Psoas muscle (tissue), 8 donors: ENCODE measurements around the gene SSPN. TPM values are rescaled to one million over a fixed set of nuclear protein-coding genes. Genes with fewer than 3 reads are reported as not detected.

ENCODE experiments used
- ATAC-seq, 4 donors: fragments of 200-7000 bp; cut with Tn5 transposase; one replicate each; pipeline ENCODE4 v1.9.1; 2020; ENCODE audit warnings: moderate library complexity in 3 of 4, mild to moderate bottlenecking in 2 of 4
- DNase-seq, 2 donors: peaks; one replicate each; pipeline ENCODE4 v3.0.0-alpha.2; 2020
- H3K27ac ChIP-seq: fragments of 200-600 bp; one replicate; pipeline ENCODE4 v1.8.0; 2022
- H3K27me3 ChIP-seq, 3 donors: fragments of 200-600 bp in 1 of 3; one replicate each; pipeline versions ENCODE4 v1.6.1 to v1.8.0; 2013 to 2022; ENCODE audit warnings: low read length in 2 of 3, mild to moderate bottlenecking in 2 of 3, moderate library complexity in 1 of 3; ENCODE audit not compliant: insufficient read depth in 3 of 3
- H3K36me3 ChIP-seq, 2 donors: fragments of 200-600 bp in 1 of 2; one replicate each; pipeline versions ENCODE4 v1.6.1 to v1.8.0; 2013 to 2022; ENCODE audit warnings: low read depth in 1 of 2, mild to moderate bottlenecking in 1 of 2, moderate library complexity in 1 of 2; ENCODE audit not compliant: insufficient read depth in 1 of 2
- H3K4me1 ChIP-seq: fragments of 200-600 bp; one replicate; pipeline ENCODE4 v1.8.0; 2022
- H3K4me3 ChIP-seq: fragments of 200-600 bp; one replicate; pipeline ENCODE4 v1.8.0; 2022; ENCODE audit warnings: mild to moderate bottlenecking
- H3K9me3 ChIP-seq: fragments of 200-600 bp; one replicate; pipeline ENCODE4 v1.8.0; 2022
- WGBS, 3 donors: extraction: QIAGEN DNeasy Blood & Tissue Kit; methylation state at CpG; one replicate each; pipeline versions ENCODE4 v1.1.6 to v1.1.7; 2013; 5-methylcytosine and 5-hydroxymethylcytosine counted together
- intact Hi-C, 2 donors: fragments of 100-400 bp; cut with DNase I; formaldehyde crosslinking; loops; one replicate each; pipeline versions ENCODE4 v1.11.0 to v1.14.2; 2022
- polyA plus RNA-seq, 3 donors: library from polyadenylated mRNA; stranded (reverse); fragments of 200-250 nt; gene quantifications; one replicate each; pipeline ENCODE4 v1.2.3, GENCODE V29; 2013
- total RNA-seq, 4 donors: library from RNA; stranded (reverse); fragmentation: NEBNext Ultra II Directional in 2 of 4; extraction: Animal tissue kit (Norgen Biotek cat#: 25700) in 2 of 4; gene quantifications; one replicate each; pipeline versions ENCODE4 v1.2.1 to v1.2.4, GENCODE V29; 2021 to 2023
- TF ChIP-seq, protein P1 (sequence below): fragments of 200-600 bp; IDR thresholded peaks from one replicate; pipeline ENCODE4 v1.8.0; 2022; ENCODE audit warnings: antibody characterized with exemption
- donor health status: healthy with polysubstance abuse.
- donor health status: DM: no; HTN: no; CAD: no; lungs with moderate emphysema.
- donor health status: Bipolar disorder and iron deficiency.
- donor health status: healthy.
- donor health status: DM: yes; HTN: yes; CAD: no.
- donor health status: DM: no; HTN: no; CAD: no.
- donor health status: DM: no; HTN: no; CAD: no.
- donor health status: DM: yes; HTN: yes; CAD: no.

SSPN gene
- total and polyA plus RNA-seq, 7 donors = 8.3 to 88.7 (median 45.4) TPM

DNA sequence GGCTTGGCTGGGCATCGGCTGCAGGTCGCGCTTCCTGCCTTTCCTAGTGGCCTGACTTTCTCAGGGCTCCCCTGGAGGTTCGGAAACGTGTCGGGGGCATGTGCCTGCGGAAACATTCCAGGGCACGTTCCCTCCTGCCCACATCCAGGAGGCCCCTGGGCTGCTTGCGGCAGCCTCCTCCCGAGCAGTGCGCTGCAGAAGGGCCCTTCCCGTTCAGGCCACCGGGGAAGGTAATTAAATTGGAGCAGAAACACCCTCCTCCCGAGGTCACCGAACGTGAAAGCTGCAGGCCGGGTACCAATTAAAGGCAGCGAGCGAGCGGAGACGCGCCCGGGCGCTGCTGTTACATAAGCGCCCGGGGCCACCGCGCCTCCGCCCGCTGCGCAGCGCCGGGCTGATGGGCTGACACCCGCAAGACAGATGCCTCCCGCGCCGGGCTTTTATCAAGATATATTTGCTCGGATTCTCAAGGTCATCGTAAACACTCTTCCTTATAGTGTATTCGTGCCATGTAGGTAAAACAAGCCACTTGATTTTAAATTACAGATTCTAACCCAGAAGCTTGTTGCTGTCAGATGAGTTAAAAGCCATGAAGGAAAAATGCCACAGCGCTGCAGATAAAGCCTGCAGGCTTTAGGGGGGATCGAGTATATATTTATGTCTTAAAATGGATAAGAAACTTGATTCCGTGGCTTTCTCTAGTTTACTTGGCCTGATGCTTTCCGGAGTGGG lies 31.4 kb downstream of the SSPN start:
- TF ChIP-seq, protein P1, sequence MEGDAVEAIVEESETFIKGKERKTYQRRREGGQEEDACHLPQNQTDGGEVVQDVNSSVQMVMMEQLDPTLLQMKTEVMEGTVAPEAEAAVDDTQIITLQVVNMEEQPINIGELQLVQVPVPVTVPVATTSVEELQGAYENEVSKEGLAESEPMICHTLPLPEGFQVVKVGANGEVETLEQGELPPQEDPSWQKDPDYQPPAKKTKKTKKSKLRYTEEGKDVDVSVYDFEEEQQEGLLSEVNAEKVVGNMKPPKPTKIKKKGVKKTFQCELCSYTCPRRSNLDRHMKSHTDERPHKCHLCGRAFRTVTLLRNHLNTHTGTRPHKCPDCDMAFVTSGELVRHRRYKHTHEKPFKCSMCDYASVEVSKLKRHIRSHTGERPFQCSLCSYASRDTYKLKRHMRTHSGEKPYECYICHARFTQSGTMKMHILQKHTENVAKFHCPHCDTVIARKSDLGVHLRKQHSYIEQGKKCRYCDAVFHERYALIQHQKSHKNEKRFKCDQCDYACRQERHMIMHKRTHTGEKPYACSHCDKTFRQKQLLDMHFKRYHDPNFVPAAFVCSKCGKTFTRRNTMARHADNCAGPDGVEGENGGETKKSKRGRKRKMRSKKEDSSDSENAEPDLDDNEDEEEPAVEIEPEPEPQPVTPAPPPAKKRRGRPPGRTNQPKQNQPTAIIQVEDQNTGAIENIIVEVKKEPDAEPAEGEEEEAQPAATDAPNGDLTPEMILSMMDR = no peak
- WGBS, 3 donors = 9 to 14% (median 14%) methylated on average over 43 to 44 of the region's 44 CpGs
- intact Hi-C loops = no loop called here
- ATAC-seq (peak; percentile 66 to 90 (median 76)), DNase-seq (peak; percentile 27 to 59)
- no peaks in the 10 kb centered on the region for H3K9me3 ChIP-seq
- H3K27me3 ChIP-seq = no peaks in the 10 kb centered on the region
- peaks cover 0 to 19% of the 10 kb centered on the region in 2 donors for H3K36me3 ChIP-seq
- H3K27ac ChIP-seq = no peak overlapping the region
- peak overlapping the region; percentile 63 for H3K4me3 ChIP-seq
- H3K4me1 ChIP-seq = no peaks in the 10 kb centered on the region

DNA sequence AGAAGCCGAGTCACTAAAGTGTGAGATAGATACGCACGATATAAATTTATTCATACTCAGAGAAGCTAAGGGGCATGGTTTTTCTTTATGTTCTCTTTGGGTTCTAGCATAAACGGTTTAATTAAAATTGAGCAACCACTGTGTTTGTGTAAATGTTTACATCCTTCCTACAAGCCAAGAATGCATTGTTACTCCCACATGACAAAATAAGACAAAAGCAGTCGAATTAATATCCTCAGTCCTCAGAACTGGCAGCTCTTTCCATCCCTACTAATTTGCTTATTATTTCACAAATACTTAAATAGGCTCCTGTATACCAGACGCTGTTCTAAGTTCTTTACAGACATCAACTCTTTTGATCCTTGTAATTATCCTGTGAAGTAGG lies 32.0 kb downstream of the SSPN start:
- Histone ChIP-seq H3K9me3 (no peaks in the 10 kb centered on the region), H3K27me3 (no peaks in the 10 kb centered on the region), H3K27ac (no peak overlapping the region), H3K4me1 (no peaks in the 10 kb centered on the region), H3K36me3 (peaks cover 0 to 19% of the 10 kb centered on the region in 2 donors), H3K4me3 (peak overlapping the region; percentile 63)
- TF ChIP-seq, protein P1 = no peak
- ATAC-seq = no peak
- DNase-seq = no peak
- intact Hi-C loops = no loop called here
- 76 to 83% (median 81%) methylated on average over 6 of the region's 6 CpGs for WGBS, 3 donors

DNA sequence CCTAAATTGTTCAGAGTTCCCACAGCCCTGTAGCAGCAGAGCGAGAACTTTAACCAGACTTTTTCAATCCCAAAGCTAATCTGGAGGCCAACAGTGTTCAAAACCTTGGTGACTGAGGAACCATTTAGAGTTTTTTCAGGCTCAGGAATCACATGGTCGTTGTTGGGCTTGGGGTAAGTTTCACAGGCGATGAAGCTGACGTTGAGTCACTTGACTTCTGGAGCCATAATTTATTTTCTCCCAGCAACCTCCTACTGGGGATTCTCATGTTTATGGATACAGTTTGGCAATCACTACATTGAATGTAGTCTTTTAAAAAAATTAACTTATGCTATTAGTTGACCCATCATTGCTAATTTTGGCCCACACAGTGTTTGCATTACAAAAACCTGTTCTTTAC lies 34.5 kb downstream of the SSPN start:
- Histone ChIP-seq H3K4me1 (no peaks in the 10 kb centered on the region), H3K27me3 (no peaks in the 10 kb centered on the region), H3K9me3 (no peaks in the 10 kb centered on the region), H3K27ac (no peak overlapping the region), H3K36me3 (peaks cover 0 to 9% of the 10 kb centered on the region in 2 donors), H3K4me3 (no peak overlapping the region)
- ATAC-seq (no peak), DNase-seq (no peak)
- WGBS, 3 donors = 77 to 87% (median 80%) methylated on average over 4 of the region's 4 CpGs
- TF ChIP-seq, protein P1 = no peak
- intact Hi-C loops = no loop called here

DNA sequence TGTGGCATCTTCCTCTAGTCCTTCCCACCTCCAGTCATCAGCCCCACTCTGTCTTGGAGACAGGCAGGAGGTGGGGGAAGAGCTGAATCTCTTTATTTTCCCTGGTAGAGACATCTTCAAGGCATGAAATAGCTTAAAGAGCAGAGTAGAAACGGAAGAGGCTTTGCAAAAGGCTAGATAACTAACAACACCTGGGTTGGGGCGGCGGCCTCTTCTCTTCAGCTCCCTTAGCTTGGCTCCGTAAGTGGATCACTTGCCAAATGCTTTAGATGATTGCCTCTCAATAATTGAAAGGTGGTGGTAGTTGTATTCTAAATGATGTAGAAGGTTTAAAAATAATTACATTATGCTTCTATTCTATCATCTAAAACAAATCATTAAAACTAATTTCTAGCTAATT lies 36.1 kb downstream of the SSPN start:
- TF ChIP-seq, protein P1 = no peak
- no peak overlapping the region for H3K27ac ChIP-seq
- no peak overlapping the region for H3K4me3 ChIP-seq
- 61 to 77% (median 66%) methylated on average over 4 of the region's 4 CpGs for WGBS, 3 donors
- DNase-seq (no peak), ATAC-seq (no peak)
- peaks cover 0 to 6% of the 10 kb centered on the region in 2 donors for H3K36me3 ChIP-seq
- no peaks in the 10 kb centered on the region for H3K4me1 ChIP-seq
- H3K27me3 ChIP-seq = no peaks in the 10 kb centered on the region
- no peaks in the 10 kb centered on the region for H3K9me3 ChIP-seq
- intact Hi-C loops = no loop called here

DNA sequence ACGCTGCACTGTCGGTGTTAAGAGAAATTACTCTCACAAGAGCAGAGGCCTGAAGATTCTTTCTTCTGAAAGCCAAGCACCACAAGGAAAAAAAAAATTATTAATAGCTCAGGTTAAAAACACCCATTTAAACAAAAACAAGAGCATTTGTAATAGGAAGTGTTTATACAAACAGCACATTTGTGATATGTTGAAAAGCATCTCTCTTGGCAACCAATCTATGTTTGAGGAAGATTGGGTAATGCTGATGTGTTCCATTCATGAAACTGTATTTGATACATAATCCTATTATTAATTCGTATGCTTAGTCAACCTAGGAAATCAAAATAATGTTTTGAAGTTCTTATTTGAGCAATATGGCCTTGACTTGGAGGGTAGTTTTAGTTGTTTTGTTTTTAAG lies 36.5 kb downstream of the SSPN start:
- intact Hi-C loops = no loop called here
- ATAC-seq = no peak
- H3K4me3 ChIP-seq = no peak overlapping the region
- H3K27me3 ChIP-seq = no peaks in the 10 kb centered on the region
- no peak for DNase-seq
- H3K27ac ChIP-seq = no peak overlapping the region
- H3K9me3 ChIP-seq = no peaks in the 10 kb centered on the region
- WGBS, 3 donors = 86 to 90% (median 87%) methylated on average over 3 of the region's 3 CpGs
- TF ChIP-seq, protein P1 = no peak
- H3K36me3 ChIP-seq = peaks cover 0 to 6% of the 10 kb centered on the region in 2 donors
- no peaks in the 10 kb centered on the region for H3K4me1 ChIP-seq
